CD4-positive, alpha-beta memory T cell (primary cell): Measurements from ENCODE around the gene PRTN3. TPM values are rescaled to one million over a fixed set of nuclear protein-coding genes. Genes with fewer than 3 reads are reported as not detected.

ENCODE experiments used
- CTCF ChIA-PET: fragments of 350-600 bp; sonication (Branson Sonifier 250); formaldehyde crosslinking; loops from one replicate; lab custom pipeline; 2021; ENCODE audit warnings: inconsistent platforms; ENCODE audit not compliant: partially characterized antibody; lab: Charles Lee
- POLR2A ChIA-PET: fragments of 350-600 bp; sonication (Branson Sonifier 250); formaldehyde crosslinking; loops from one replicate; lab custom pipeline; 2021; ENCODE audit not compliant: partially characterized antibody; lab: Charles Lee
- DNase-seq, 5 donors: peaks; one replicate each; pipeline versions ENCODE4 v3.0.0 to v3.0.0-alpha.2; 2020 to 2022; ENCODE audit warnings: mixed read lengths in 1 of 5
- H3K27ac ChIP-seq: one replicate; pipeline ENCODE4 v1.7.0; 2013; ENCODE audit warnings: low read depth, low read length
- H3K27me3 ChIP-seq: 2 replicates; pipeline ENCODE4 v1.7.0; 2013; ENCODE audit warnings: mild to moderate bottlenecking, low read length, moderate library complexity; ENCODE audit not compliant: insufficient read depth
- H3K36me3 ChIP-seq: 2 replicates; pipeline ENCODE4 v1.7.0; 2013; ENCODE audit warnings: mild to moderate bottlenecking, low read length, moderate library complexity; ENCODE audit not compliant: insufficient read depth
- H3K4me1 ChIP-seq: 2 replicates; pipeline ENCODE4 v1.7.0; 2013; ENCODE audit warnings: mild to moderate bottlenecking, low read length, moderate library complexity; ENCODE audit not compliant: insufficient read depth
- H3K4me3 ChIP-seq, 2 donors: one replicate each; pipeline ENCODE4 v1.7.0; 2013; ENCODE audit warnings: low read length in 2 of 2, mild to moderate bottlenecking in 1 of 2
- H3K9me3 ChIP-seq, 2 donors: one replicate each; pipeline ENCODE4 v1.7.0; 2013; ENCODE audit warnings: low read length in 2 of 2, control low read depth in 1 of 2; ENCODE audit not compliant: control insufficient read depth in 1 of 2
- H3K27ac Mint-ChIP-seq, 7 donors: one replicate each; pipeline ENCODE4 v1.8.0; 2020 to 2021; ENCODE audit warnings: mixed read lengths in 7 of 7, mild to moderate bottlenecking in 6 of 7, inconsistent platforms in 3 of 7, moderate library complexity in 3 of 7
- H3K27me3 Mint-ChIP-seq, 2 donors: one replicate each; pipeline ENCODE4 v1.8.0; 2020 to 2021; ENCODE audit warnings: mixed read lengths in 2 of 2
- H3K36me3 Mint-ChIP-seq, 2 donors: one replicate each; pipeline ENCODE4 v1.8.0; 2020 to 2021; ENCODE audit warnings: mixed read lengths in 2 of 2, inconsistent platforms in 1 of 2, mild to moderate bottlenecking in 1 of 2
- H3K4me1 Mint-ChIP-seq, 4 donors: one replicate each; pipeline ENCODE4 v1.8.0; 2020 to 2021; ENCODE audit warnings: mixed read lengths in 4 of 4, mild to moderate bottlenecking in 1 of 4
- H3K4me3 Mint-ChIP-seq, 8 donors: one replicate each; pipeline ENCODE4 v1.8.0; 2020 to 2021; ENCODE audit warnings: mixed read lengths in 8 of 8, mild to moderate bottlenecking in 7 of 8, moderate library complexity in 6 of 8, inconsistent platforms in 3 of 8
- H3K9me3 Mint-ChIP-seq, 8 donors: one replicate each; pipeline ENCODE4 v1.8.0; 2020 to 2021; ENCODE audit warnings: mixed read lengths in 8 of 8, mild to moderate bottlenecking in 5 of 8, inconsistent platforms in 3 of 8, moderate library complexity in 1 of 8
- intact Hi-C: fragments of 100-400 bp; cut with micrococcal nuclease; formaldehyde crosslinking; loops from one replicate; pipeline ENCODE4 v1.15.1; 2023
- microRNA-seq: library from miRNA; unstranded; fragments of <30 nt; microRNA quantifications from one replicate; pipeline ENCODE4 v1.2.0, GENCODE V29; 2021; ENCODE audit warnings: borderline replicate concordance, borderline number of aligned reads, borderline microRNAs expressed, mixed read lengths
- polyA plus RNA-seq, 2 donors: library from polyadenylated mRNA; unstranded; fragments of 300-500 nt; fragmentation: Illumina TruSeq; gene quantifications; one replicate each; pipeline ENCODE4 v1.2.3, GENCODE V29; 2021
- total RNA-seq, 2 experiments: library from RNA; stranded (reverse); gene quantifications; one replicate each; pipeline ENCODE4 v1.2.3, GENCODE V29; 2021

Gene PRTN3
- total and polyA plus RNA-seq, 4 experiments from 2014 or later: not detected

GRCh38 chr19:892894-893689, 52.3 kb downstream of the PRTN3 start, which contains the start of the genes MED16 and RNU6-9:
Gene MED16 (minus strand): TSS chr19:893187. CDS start chr19:891131, 2,056 bp downstream.
Gene RNU6-9 (plus strand): TSS chr19:893484.
- Mint-ChIP-seq H3K4me3 (peak within 1 kb of the TSS; percentile 87 to 95 (median 92)), H3K27ac (peak within 1 kb of the TSS; percentile 99 to 100 (median 99)), H3K36me3 (peaks cover 5 to 23% of the 10 kb centered on the region in 2 donors), H3K9me3 (peaks cover 0 to 6% (median 0%) of the 10 kb centered on the region in 8 donors), H3K27me3 (peaks cover 0 to 3% of the 10 kb centered on the region in 2 donors), H3K4me1 (peaks cover 7 to 47% (median 11%) of the 10 kb centered on the region in 4 donors)
- H3K4me1 ChIP-seq: peaks cover 28% of the 10 kb centered on the region
- H3K27me3 ChIP-seq: no peaks in the 10 kb centered on the region
- H3K9me3 ChIP-seq: no peaks in the 10 kb centered on the region
- H3K27ac ChIP-seq: peak within 1 kb of the TSS; percentile 80
- peak within 1 kb of the TSS; percentile 36 to 76 for H3K4me3 ChIP-seq
- POLR2A ChIA-PET: interaction anchor here (0.7 to 8.9 kb wide), 21 partner anchors 9 to 376 kb away, joined by 3 to 252 read pairs (median 6); partner anchors contain the start of genes CFD, CIRBP, KISS1R and R3HDM4
- peak; percentile 93 to 96 (median 95) for DNase-seq
- CTCF ChIA-PET: interaction anchor here (0.5 to 2.7 kb wide), 12 partner anchors 11 to 123 kb away, joined by 3 to 17 read pairs (median 4); no protein-coding TSS in a partner anchor
- H3K36me3 ChIP-seq: peaks cover 14% of the 10 kb centered on the region
- intact Hi-C loops: loop anchor here (1.0 kb wide), 4 partner anchors 16 to 230 kb away; partner anchors contain the start of gene RNF126

- H3K9me3 ChIP-seq: no peaks in the 10 kb centered on the region
- H3K4me3 Mint-ChIP-seq: peak overlapping the region in 1 of 8 donors; percentile 7
- H3K27me3 ChIP-seq: no peaks in the 10 kb centered on the region
- no peak for DNase-seq
- peaks cover 32% of the 10 kb centered on the region for H3K4me1 ChIP-seq
- peaks cover 5 to 23% of the 10 kb centered on the region in 2 donors for H3K36me3 Mint-ChIP-seq
- POLR2A ChIA-PET: interaction anchor here (1.2 to 8.9 kb wide), 4 partner anchors 11 to 370 kb away, joined by 3 to 252 read pairs (median 26); no protein-coding TSS in a partner anchor
- peaks cover 7 to 29% (median 10%) of the 10 kb centered on the region in 4 donors for H3K4me1 Mint-ChIP-seq
- H3K27ac Mint-ChIP-seq: peak overlapping the region in 2 of 7 donors; percentile 42 to 68
- H3K27me3 Mint-ChIP-seq: peaks cover 0 to 3% of the 10 kb centered on the region in 2 donors
- peaks cover 25% of the 10 kb centered on the region for H3K36me3 ChIP-seq
- peaks cover 0 to 7% (median 0%) of the 10 kb centered on the region in 8 donors for H3K9me3 Mint-ChIP-seq
- H3K4me3 ChIP-seq: no peak overlapping the region
- no peak overlapping the region for H3K27ac ChIP-seq
- CTCF ChIA-PET: interaction anchor here (1.0 to 1.6 kb wide), 2 partner anchors 10 to 33 kb away, joined by 4 to 5 read pairs; no protein-coding TSS in a partner anchor
- intact Hi-C loops: no loop called here
These were observed 55.6 kb downstream of the PRTN3 start for GRCh38 chr19:896434-896833.

DNA sequence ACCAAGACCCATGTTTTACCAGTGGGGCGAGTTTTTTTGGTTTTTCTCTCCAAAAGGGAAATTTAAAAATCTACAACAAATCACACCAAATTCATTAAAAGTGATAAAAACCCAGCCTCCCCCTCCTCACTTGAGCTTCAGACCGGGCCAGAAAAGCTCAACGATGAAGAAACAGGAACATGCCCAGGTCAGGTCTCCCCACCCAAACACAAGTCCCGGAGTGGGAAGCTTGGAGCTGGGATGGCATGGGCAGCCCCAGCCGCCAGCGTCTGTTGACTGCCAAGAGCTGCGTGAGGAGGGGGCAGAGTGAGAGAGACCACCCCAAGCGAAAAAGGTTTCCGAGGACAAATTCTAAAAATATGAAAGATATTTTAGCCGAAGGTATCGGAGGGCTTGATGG, 56.2 kb downstream of the PRTN3 start:
- Histone ChIP-seq H3K36me3 (peaks cover 26% of the 10 kb centered on the region), H3K4me1 (peaks cover 31% of the 10 kb centered on the region), H3K4me3 (no peak overlapping the region), H3K27ac (no peak overlapping the region), H3K9me3 (no peaks in the 10 kb centered on the region), H3K27me3 (no peaks in the 10 kb centered on the region)
- Mint-ChIP-seq H3K4me1 (peaks cover 7 to 30% (median 10%) of the 10 kb centered on the region in 4 donors), H3K27ac (peak overlapping the region in 3 of 7 donors; percentile 46 to 81 (median 68)), H3K36me3 (peaks cover 5 to 24% of the 10 kb centered on the region in 2 donors), H3K27me3 (peaks cover 0 to 3% of the 10 kb centered on the region in 2 donors), H3K4me3 (no peak overlapping the region), H3K9me3 (peaks cover 0 to 7% (median 0%) of the 10 kb centered on the region in 8 donors)
- POLR2A ChIA-PET: interaction anchor here (1.2 to 8.9 kb wide), 3 partner anchors 11 to 369 kb away, joined by 3 to 252 read pairs (median 47); no protein-coding TSS in a partner anchor
- CTCF ChIA-PET: interaction anchor here (1.0 to 1.6 kb wide), 2 partner anchors 9 to 34 kb away, joined by 4 to 5 read pairs; no protein-coding TSS in a partner anchor
- DNase-seq: no peak
- intact Hi-C loops: no loop called here

DNA sequence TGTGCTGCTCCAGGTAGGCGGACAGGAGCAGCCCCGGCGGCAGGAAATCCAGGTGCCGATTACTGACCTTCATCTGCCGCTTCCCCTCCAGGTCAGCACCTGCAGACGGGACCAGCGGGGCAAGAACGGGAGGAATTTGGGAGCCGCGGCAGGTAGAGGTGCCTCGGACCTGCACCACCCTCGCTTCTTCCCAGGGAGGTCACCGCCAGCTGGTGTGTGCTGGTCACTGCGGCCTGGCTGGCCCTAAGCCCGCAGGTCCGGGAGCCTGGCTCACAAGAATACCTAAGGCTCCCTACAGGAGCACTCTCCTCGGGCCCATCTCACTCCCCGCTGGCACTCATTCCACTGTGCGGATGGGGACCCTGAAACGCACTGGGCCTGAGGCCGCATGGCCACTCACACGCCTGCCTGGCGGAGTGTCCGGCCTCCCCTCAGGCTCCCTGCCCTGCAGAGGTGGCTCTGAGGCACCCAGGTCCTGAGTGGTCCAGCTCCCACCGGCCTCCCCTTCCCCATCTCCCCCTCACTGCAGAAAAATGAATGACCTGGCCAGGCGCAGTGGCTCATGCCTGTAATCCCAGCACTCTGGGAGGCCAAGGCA, 56.7 kb downstream of the PRTN3 start:
- H3K4me1 Mint-ChIP-seq: peaks cover 7 to 31% (median 10%) of the 10 kb centered on the region in 4 donors
- no peak overlapping the region for H3K27ac Mint-ChIP-seq
- Histone ChIP-seq H3K4me1 (peaks cover 26% of the 10 kb centered on the region), H3K36me3 (peaks cover 26% of the 10 kb centered on the region), H3K9me3 (no peaks in the 10 kb centered on the region), H3K27ac (no peak overlapping the region), H3K27me3 (no peaks in the 10 kb centered on the region), H3K4me3 (no peak overlapping the region)
- POLR2A ChIA-PET: interaction anchor here (6.3 to 8.9 kb wide), 2 partner anchors 10 to 19 kb away, joined by 47 to 252 read pairs; no protein-coding TSS in a partner anchor
- intact Hi-C loops: no loop called here
- peaks cover 0 to 7% (median 0%) of the 10 kb centered on the region in 8 donors for H3K9me3 Mint-ChIP-seq
- H3K27me3 Mint-ChIP-seq: peaks cover 0 to 3% of the 10 kb centered on the region in 2 donors
- CTCF ChIA-PET: interaction anchor here (0.9 to 1.6 kb wide), 3 partner anchors 9 to 34 kb away, joined by 4 to 5 read pairs (median 4); no protein-coding TSS in a partner anchor
- DNase-seq: no peak
- H3K4me3 Mint-ChIP-seq: no peak overlapping the region
- peaks cover 5 to 21% of the 10 kb centered on the region in 2 donors for H3K36me3 Mint-ChIP-seq

Small RNAs within 50 kb of the gene (microRNA-seq; reads per million reads assigned to microRNA genes)
- gene MIR3187 (1.9 reads per million), gene MIR4745 (0.96 reads per million)

Other genes with a start within 250 kb of the PRTN3 start
- 100 to 1,000 TPM in 1 of 2 experiments, 10 to 100 TPM in 1; 98.9 to 103 TPM for gene POLRMT, start 207.5 kb upstream of the PRTN3 start, total RNA-seq
- 10 to 100 TPM; 31.6 to 58.4 TPM for gene POLRMT, start 207.5 kb upstream of the PRTN3 start, polyA plus RNA-seq
- 1 to 10 TPM; 1.8 to 1.9 TPM for gene FGF22, start 201.1 kb upstream of the PRTN3 start, total RNA-seq
- not detected for gene FGF22, start 201.1 kb upstream of the PRTN3 start, polyA plus RNA-seq
- gene RNF126, start 177.8 kb upstream of the PRTN3 start, total RNA-seq: 100 to 1,000 TPM; 105 to 112 TPM
- gene RNF126, start 177.8 kb upstream of the PRTN3 start, polyA plus RNA-seq: 10 to 100 TPM; 82.3 to 95.6 TPM
- 1 to 10 TPM; 2.9 to 3.4 TPM for gene FSTL3, start 164.6 kb upstream of the PRTN3 start, total RNA-seq
- gene FSTL3, start 164.6 kb upstream of the PRTN3 start, polyA plus RNA-seq: 1 to 10 TPM; 2.0 to 2.1 TPM
- not detected for gene PRSS57, start 145.5 kb upstream of the PRTN3 start, total RNA-seq
- gene PRSS57, start 145.5 kb upstream of the PRTN3 start, polyA plus RNA-seq: not detected
- not detected for gene PALM, start 132.1 kb upstream of the PRTN3 start, total RNA-seq
- not detected for gene PALM, start 132.1 kb upstream of the PRTN3 start, polyA plus RNA-seq
- not detected for gene MISP, start 89.9 kb upstream of the PRTN3 start, total RNA-seq
- gene MISP, start 89.9 kb upstream of the PRTN3 start, polyA plus RNA-seq: not detected
- 100 to 1,000 TPM; 315 TPM for gene PTBP1, start 43.5 kb upstream of the PRTN3 start, total RNA-seq
- gene PTBP1, start 43.5 kb upstream of the PRTN3 start, polyA plus RNA-seq: 100 to 1,000 TPM in 1 of 2 donors, 10 to 100 TPM in 1; 67.7 to 177 TPM
- not detected for gene PLPPR3, start 19.0 kb upstream of the PRTN3 start, total RNA-seq
- not detected for gene PLPPR3, start 19.0 kb upstream of the PRTN3 start, polyA plus RNA-seq
- not detected for gene AZU1, start 13.2 kb upstream of the PRTN3 start, total RNA-seq
- gene AZU1, start 13.2 kb upstream of the PRTN3 start, polyA plus RNA-seq: not detected
- gene ELANE, start 11.3 kb downstream of the PRTN3 start, total RNA-seq: not detected
- gene ELANE, start 11.3 kb downstream of the PRTN3 start, polyA plus RNA-seq: not detected
- gene CFD, start 18.7 kb downstream of the PRTN3 start, total RNA-seq: 1 to 10 TPM in 1 of 2 experiments, under 1 TPM in 1; 0.91 to 1.1 TPM
- gene CFD, start 18.7 kb downstream of the PRTN3 start, polyA plus RNA-seq: 1 to 10 TPM in 1 of 2 donors, not detected in 1; 4.8 TPM
- 10 to 100 TPM; 68.3 to 71.7 TPM for gene MED16, start 52.2 kb downstream of the PRTN3 start, total RNA-seq
- 100 to 1,000 TPM in 1 of 2 donors, 10 to 100 TPM in 1; 48.6 to 125 TPM for gene MED16, start 52.2 kb downstream of the PRTN3 start, polyA plus RNA-seq
- not detected for gene RNU6-9, start 52.5 kb downstream of the PRTN3 start, total RNA-seq
- gene RNU6-9, start 52.5 kb downstream of the PRTN3 start, polyA plus RNA-seq: not detected
- gene R3HDM4, start 72.2 kb downstream of the PRTN3 start, total RNA-seq: 100 to 1,000 TPM; 153 to 160 TPM
- gene R3HDM4, start 72.2 kb downstream of the PRTN3 start, polyA plus RNA-seq: 100 to 1,000 TPM; 203 to 230 TPM
- 1 to 10 TPM in 1 of 2 experiments, under 1 TPM in 1; 0.79 to 1.2 TPM for gene KISS1R, start 76.3 kb downstream of the PRTN3 start, total RNA-seq
- under 1 TPM; 0.59 TPM for gene KISS1R, start 76.3 kb downstream of the PRTN3 start, polyA plus RNA-seq
- gene ARID3A, start 85.0 kb downstream of the PRTN3 start, total RNA-seq: 1 to 10 TPM; 9.2 to 9.6 TPM
- 1 to 10 TPM in 1 of 2 donors, under 1 TPM in 1; 0.27 to 1.1 TPM for gene ARID3A, start 85.0 kb downstream of the PRTN3 start, polyA plus RNA-seq
- 10 to 100 TPM; 53.9 to 60.3 TPM for gene WDR18, start 143.3 kb downstream of the PRTN3 start, total RNA-seq
- 10 to 100 TPM; 44.3 to 79.7 TPM for gene WDR18, start 143.3 kb downstream of the PRTN3 start, polyA plus RNA-seq
- gene GRIN3B, start 159.4 kb downstream of the PRTN3 start, total RNA-seq: not detected
- not detected for gene GRIN3B, start 159.4 kb downstream of the PRTN3 start, polyA plus RNA-seq
- gene TMEM259, start 180.1 kb downstream of the PRTN3 start, total RNA-seq: 100 to 1,000 TPM; 315 to 329 TPM
- 10 to 100 TPM; 40.5 to 75.9 TPM for gene TMEM259, start 180.1 kb downstream of the PRTN3 start, polyA plus RNA-seq
- not detected for gene RNU6-2, start 180.5 kb downstream of the PRTN3 start, total RNA-seq
- not detected for gene RNU6-2, start 180.5 kb downstream of the PRTN3 start, polyA plus RNA-seq
- gene CNN2, start 185.6 kb downstream of the PRTN3 start, total RNA-seq: 100 to 1,000 TPM; 263 to 266 TPM
- 100 to 1,000 TPM; 444 to 632 TPM for gene CNN2, start 185.6 kb downstream of the PRTN3 start, polyA plus RNA-seq
- 100 to 1,000 TPM; 313 to 319 TPM for gene ABCA7, start 199.1 kb downstream of the PRTN3 start, total RNA-seq
- gene ABCA7, start 199.1 kb downstream of the PRTN3 start, polyA plus RNA-seq: 10 to 100 TPM; 10.7 to 11.2 TPM
- 100 to 1,000 TPM; 834 to 836 TPM for gene ARHGAP45, start 226.2 kb downstream of the PRTN3 start, total RNA-seq
- 100 to 1,000 TPM; 222 to 501 TPM for gene ARHGAP45, start 226.2 kb downstream of the PRTN3 start, polyA plus RNA-seq